Measurements from ENCODE around the gene GASK1A. TPM values are rescaled to one million over a fixed set of nuclear protein-coding genes. Genes with fewer than 3 reads are reported as not detected.

GASK1A gene
- total RNA-seq, 1 donor from 2014 or later: not detected

DNA sequence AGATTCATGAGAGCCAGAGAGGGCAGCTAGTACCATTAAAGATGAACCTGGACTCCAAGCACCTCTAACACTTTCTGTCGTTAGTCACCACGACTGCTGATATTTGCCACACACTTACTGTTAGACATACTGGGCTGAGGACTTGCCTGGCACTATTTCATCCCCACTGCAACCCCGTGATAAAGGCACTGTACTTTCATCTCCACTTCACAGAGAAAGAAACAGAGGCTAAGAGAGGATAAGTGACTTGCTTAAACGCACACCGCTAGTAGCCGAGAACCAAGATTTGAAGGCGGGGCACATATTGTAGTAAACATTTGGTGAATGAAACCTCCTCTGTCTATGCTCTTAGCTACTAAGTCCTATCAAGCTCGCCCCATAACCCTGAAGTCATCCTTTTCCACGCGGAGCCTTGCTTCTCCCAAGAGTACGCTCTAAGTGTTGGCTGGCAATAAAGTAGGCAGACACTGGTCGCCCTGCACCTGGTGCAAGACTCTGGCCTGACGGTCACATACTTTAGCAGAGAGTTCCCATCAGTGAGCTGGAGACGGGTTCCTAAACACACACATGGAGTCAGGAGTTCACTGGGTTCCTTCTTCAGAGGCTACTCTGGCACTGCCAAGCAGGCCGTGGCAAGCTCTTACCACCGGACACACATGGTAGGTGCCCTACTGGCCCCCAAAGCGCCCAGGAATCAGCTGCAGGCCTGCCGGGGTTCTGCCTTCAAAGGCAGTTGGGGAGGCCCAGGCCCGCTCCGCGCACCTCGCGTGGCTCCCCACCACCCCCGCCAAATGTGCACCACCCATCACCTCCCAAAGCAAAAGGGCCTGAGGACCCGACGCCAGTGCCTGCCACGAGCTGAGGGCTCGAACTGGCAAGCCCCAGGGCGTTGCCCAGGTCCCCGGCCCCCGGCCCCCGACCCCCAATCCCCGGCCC lies 125.8 kb downstream of the GASK1A start:
- peak overlapping the region; percentile 91 for H3K4me3 Mint-ChIP-seq (ENCODE audit: unreplicated experiment)
- no peak for DNase-seq
- H3K9me3 Mint-ChIP-seq (ENCODE audit: unreplicated experiment): peaks cover 4% of the 10 kb centered on the region
- H3K4me1 Mint-ChIP-seq (ENCODE audit: low read depth, unreplicated experiment): peaks cover 14% of the 10 kb centered on the region
- no peaks in the 10 kb centered on the region for H3K36me3 Mint-ChIP-seq (ENCODE audit: unreplicated experiment)
- peak overlapping the region; percentile 3 for H3K27ac Mint-ChIP-seq (ENCODE audit: unreplicated experiment)
- H3K27me3 Mint-ChIP-seq (ENCODE audit: unreplicated experiment): peaks cover 2% of the 10 kb centered on the region
- TF ChIP-seq, protein P1, sequence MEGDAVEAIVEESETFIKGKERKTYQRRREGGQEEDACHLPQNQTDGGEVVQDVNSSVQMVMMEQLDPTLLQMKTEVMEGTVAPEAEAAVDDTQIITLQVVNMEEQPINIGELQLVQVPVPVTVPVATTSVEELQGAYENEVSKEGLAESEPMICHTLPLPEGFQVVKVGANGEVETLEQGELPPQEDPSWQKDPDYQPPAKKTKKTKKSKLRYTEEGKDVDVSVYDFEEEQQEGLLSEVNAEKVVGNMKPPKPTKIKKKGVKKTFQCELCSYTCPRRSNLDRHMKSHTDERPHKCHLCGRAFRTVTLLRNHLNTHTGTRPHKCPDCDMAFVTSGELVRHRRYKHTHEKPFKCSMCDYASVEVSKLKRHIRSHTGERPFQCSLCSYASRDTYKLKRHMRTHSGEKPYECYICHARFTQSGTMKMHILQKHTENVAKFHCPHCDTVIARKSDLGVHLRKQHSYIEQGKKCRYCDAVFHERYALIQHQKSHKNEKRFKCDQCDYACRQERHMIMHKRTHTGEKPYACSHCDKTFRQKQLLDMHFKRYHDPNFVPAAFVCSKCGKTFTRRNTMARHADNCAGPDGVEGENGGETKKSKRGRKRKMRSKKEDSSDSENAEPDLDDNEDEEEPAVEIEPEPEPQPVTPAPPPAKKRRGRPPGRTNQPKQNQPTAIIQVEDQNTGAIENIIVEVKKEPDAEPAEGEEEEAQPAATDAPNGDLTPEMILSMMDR (IDR thresholded peaks at IDR 0.05; ENCODE audit: partially characterized antibody, unreplicated experiment): no peak

DNA sequence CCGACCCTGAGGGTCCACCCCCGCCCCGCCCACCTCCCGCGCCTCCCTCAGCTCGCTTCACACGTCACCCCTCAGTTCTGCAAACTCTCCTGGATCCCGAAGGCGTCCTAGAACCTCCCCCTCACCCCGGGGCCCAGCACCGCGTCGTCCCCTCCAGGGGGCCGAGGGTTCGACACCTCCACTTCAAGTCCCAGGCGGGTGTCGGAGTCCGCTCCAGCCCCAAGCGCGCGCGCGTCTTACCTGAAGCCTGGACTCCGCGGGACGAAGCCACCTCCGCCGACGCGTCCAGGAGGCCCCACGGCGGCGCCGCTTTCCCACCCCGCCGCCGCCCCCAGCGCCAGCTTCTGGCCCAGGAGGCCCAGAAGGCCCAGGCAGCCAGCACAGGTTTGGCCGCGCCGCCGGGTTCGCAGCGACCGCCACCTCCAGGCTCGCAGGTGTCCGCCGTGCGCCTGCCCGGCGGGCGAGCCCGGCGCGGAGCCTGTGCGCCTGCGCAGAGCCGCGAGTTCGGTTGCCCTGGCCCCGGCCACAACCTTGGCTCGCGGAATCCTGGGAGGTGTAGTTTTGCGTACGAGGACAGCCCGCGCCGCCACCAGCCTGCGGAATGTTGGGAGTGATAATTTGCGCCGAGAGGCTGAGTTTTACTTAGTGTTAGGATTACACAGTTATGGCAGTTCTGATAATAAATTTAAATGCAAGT lies 126.6 kb downstream of the GASK1A start, which contains the start of gene POMGNT2:
Gene POMGNT2, minus strand, starts transcription at position 484 of the 697 bp plus-strand sequence. CDS start 24,648 bp downstream, outside the sequence.
- Mint-ChIP-seq H3K4me1 (ENCODE audit: low read depth, unreplicated experiment) (peaks cover 18% of the 10 kb centered on the region), H3K9me3 (ENCODE audit: unreplicated experiment) (peaks cover 5% of the 10 kb centered on the region), H3K4me3 (ENCODE audit: unreplicated experiment) (peak within 1 kb of the TSS; percentile 91), H3K27ac (ENCODE audit: unreplicated experiment) (peak within 1 kb of the TSS; percentile 96), H3K27me3 (ENCODE audit: unreplicated experiment) (peaks cover 2% of the 10 kb centered on the region), H3K36me3 (ENCODE audit: unreplicated experiment) (peaks cover 5% of the 10 kb centered on the region)
- TF ChIP-seq, protein P1 (IDR thresholded peaks at IDR 0.05; ENCODE audit: partially characterized antibody, unreplicated experiment): no peak
- DNase-seq: peak; percentile 95

DNA sequence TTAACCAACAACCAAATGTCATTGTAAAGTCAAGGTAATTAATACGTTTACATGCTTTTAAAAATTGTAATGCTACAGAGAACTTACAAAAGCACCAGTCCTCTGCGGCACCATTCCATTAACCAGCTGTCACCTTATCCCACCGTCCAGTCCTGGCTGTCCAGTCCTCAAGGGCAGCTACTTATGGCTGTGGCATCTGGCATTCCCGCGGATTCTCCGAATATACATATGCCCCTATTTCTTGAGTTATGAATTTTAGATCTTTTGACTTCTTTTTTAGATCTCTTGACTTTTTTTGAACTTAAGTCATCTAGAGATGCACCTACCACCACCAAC lies 127.2 kb downstream of the GASK1A start:
- peaks cover 2% of the 10 kb centered on the region for H3K27me3 Mint-ChIP-seq (ENCODE audit: unreplicated experiment)
- H3K4me3 Mint-ChIP-seq (ENCODE audit: unreplicated experiment): peak overlapping the region; percentile 88
- TF ChIP-seq, protein P1 (IDR thresholded peaks at IDR 0.05; ENCODE audit: partially characterized antibody, unreplicated experiment): no peak
- DNase-seq: peak; percentile 49
- peak overlapping the region; percentile 96 for H3K27ac Mint-ChIP-seq (ENCODE audit: unreplicated experiment)
- peaks cover 5% of the 10 kb centered on the region for H3K9me3 Mint-ChIP-seq (ENCODE audit: unreplicated experiment)
- H3K4me1 Mint-ChIP-seq (ENCODE audit: low read depth, unreplicated experiment): peaks cover 18% of the 10 kb centered on the region
- H3K36me3 Mint-ChIP-seq (ENCODE audit: unreplicated experiment): peaks cover 5% of the 10 kb centered on the region

Other genes with a start within 250 kb of the GASK1A start
- gene CCDC13, start 206.1 kb upstream of the GASK1A start, total RNA-seq (ENCODE audit: unreplicated experiment): 1.0 TPM
- 67.6 TPM for gene HIGD1A, start 174.8 kb upstream of the GASK1A start, total RNA-seq (ENCODE audit: unreplicated experiment)
- 0.64 TPM for gene ACKR2, start 169.9 kb upstream of the GASK1A start, total RNA-seq (ENCODE audit: unreplicated experiment)
- gene CYP8B1, start 103.4 kb upstream of the GASK1A start, total RNA-seq (ENCODE audit: unreplicated experiment): not detected
- 16.3 TPM for gene ZNF662, start 73.2 kb upstream of the GASK1A start, total RNA-seq (ENCODE audit: unreplicated experiment)
- gene POMGNT2, start 126.8 kb downstream of the GASK1A start, total RNA-seq (ENCODE audit: unreplicated experiment): 31.1 TPM

All from glutamatergic neuron (in vitro differentiated cells).